IMR-90 (cell line): Measurements from ENCODE around the gene GALNT6. TPM values are rescaled to one million over a fixed set of nuclear protein-coding genes. Genes with fewer than 3 reads are reported as not detected.
A peak's percentile ranks its signal among the peaks of the same experiment; 100 is the strongest.

Experiments used
- ATAC-seq: fragments of 200-7000 bp; cut with Tn5 transposase; 2 replicates; pipeline ENCODE4 v1.9.1; 2020; ENCODE audit warnings: low read depth, mild to moderate bottlenecking, moderate library complexity
- BruUV-seq: library from RNA; stranded (reverse); fragments of 400-500 nt; replicated peaks from 2 replicates; lab custom pipeline; 2021; lab: Mats Ljungman, UMichigan
- CTCF ChIA-PET: fragments of 300-600 bp; formaldehyde crosslinking; extraction: SDS; loops from one replicate; lab custom pipeline; 2021; ENCODE audit warnings: antibody characterized with exemption; lab: Yijun Ruan, JAX
- POLR2A ChIA-PET: fragments of 300-600 bp; sonication (Branson Sonifier 250); formaldehyde crosslinking; loops from one replicate; lab custom pipeline; 2022; ENCODE audit warnings: antibody characterized with exemption; ENCODE audit not compliant: unreplicated experiment; lab: Charles Lee
- DNase-seq: peaks from one replicate; pipeline ENCODE4 v3.0.0; 2013
- H2AFZ ChIP-seq: replicated peaks from 2 replicates; pipeline ENCODE3; 2013; ENCODE audit warnings: low read length, mild to moderate bottlenecking; ENCODE audit not compliant: poor library complexity
- H2AK5ac ChIP-seq: 2 replicates; pipeline ENCODE4 v1.6.1; 2013; ENCODE audit warnings: low read depth, low read length, inconsistent platforms
- H2AK9ac ChIP-seq: replicated peaks from 2 replicates; pipeline ENCODE3; 2013; ENCODE audit warnings: mild to moderate bottlenecking, low read depth, low read length, moderate library complexity; ENCODE audit not compliant: poor library complexity
- H2BK120ac ChIP-seq: 2 replicates; pipeline ENCODE4 v1.6.1; 2013; ENCODE audit warnings: low read depth, low read length, inconsistent platforms
- H2BK15ac ChIP-seq: 3 replicates; pipeline ENCODE4 v1.6.1; 2013; ENCODE audit warnings: low read depth, low read length, inconsistent platforms
- H2BK20ac ChIP-seq: 2 replicates; pipeline ENCODE4 v1.6.1; 2013; ENCODE audit warnings: low read depth, mild to moderate bottlenecking, inconsistent platforms, low read length, moderate library complexity
- H2BK5ac ChIP-seq: 2 replicates; pipeline ENCODE4 v1.6.1; 2013; ENCODE audit warnings: mild to moderate bottlenecking, low read depth, low read length, inconsistent platforms; ENCODE audit not compliant: poor library complexity, severe bottlenecking
- H3K14ac ChIP-seq: replicated peaks from 2 replicates; pipeline ENCODE4 v1.6.1; 2013; ENCODE audit warnings: low read depth, low read length, inconsistent platforms
- H3K18ac ChIP-seq: 2 replicates; pipeline ENCODE4 v1.6.1; 2013; ENCODE audit warnings: low read depth, low read length, control low read depth
- H3K23ac ChIP-seq: 2 replicates; pipeline ENCODE4 v1.6.1; 2013; ENCODE audit warnings: low read depth, low read length, inconsistent platforms
- H3K27ac ChIP-seq: 2 replicates; pipeline ENCODE4 v1.5.1; 2013; ENCODE audit warnings: mild to moderate bottlenecking, control low read depth, low read length; ENCODE audit not compliant: insufficient read depth
- H3K27me3 ChIP-seq: 2 replicates; pipeline ENCODE4 v1.6.1; 2013; ENCODE audit warnings: low read length; ENCODE audit not compliant: control insufficient read depth, insufficient read depth
- H3K36me3 ChIP-seq: 2 replicates; pipeline ENCODE4 v1.6.1; 2013; ENCODE audit warnings: low read length, mixed read lengths; ENCODE audit not compliant: control insufficient read depth, insufficient read depth
- H3K4ac ChIP-seq: 2 replicates; pipeline ENCODE4 v1.6.1; 2013; ENCODE audit warnings: low read depth, low read length, inconsistent platforms
- H3K4me1 ChIP-seq: 2 replicates; pipeline ENCODE4 v1.6.1; 2013; ENCODE audit warnings: low read length, mixed read lengths; ENCODE audit not compliant: control insufficient read depth, insufficient read depth
- H3K4me2 ChIP-seq: 2 replicates; pipeline ENCODE4 v1.6.1; 2013; ENCODE audit warnings: low read depth, mild to moderate bottlenecking, control low read depth, low read length, moderate library complexity
- H3K4me3 ChIP-seq: 2 replicates; pipeline ENCODE4 v1.5.1; 2013; ENCODE audit warnings: low read depth, mild to moderate bottlenecking, control low read depth, low read length, moderate library complexity; ENCODE audit not compliant: insufficient read depth
- H3K56ac ChIP-seq: 2 replicates; pipeline ENCODE4 v1.6.1; 2013; ENCODE audit warnings: low read length, inconsistent platforms; ENCODE audit not compliant: insufficient read depth; ENCODE audit errors: extremely low read depth
- H3K79me1 ChIP-seq, 2 experiments: 2 replicates each; pipeline ENCODE4 v1.6.1; 2013; ENCODE audit warnings: low read length in 2 of 2, inconsistent platforms in 1 of 2, low read depth in 1 of 2
- H3K9ac ChIP-seq: 2 replicates; pipeline ENCODE4 v1.6.1; 2013; ENCODE audit warnings: low read depth, low read length, control low read depth
- H3K9me1 ChIP-seq: 2 replicates; pipeline ENCODE4 v1.6.1; 2013; ENCODE audit warnings: low read length, inconsistent platforms; ENCODE audit not compliant: insufficient read depth
- H3K9me3 ChIP-seq: 2 replicates; pipeline ENCODE4 v1.6.1; 2013; ENCODE audit warnings: low read length; ENCODE audit not compliant: control insufficient read depth, insufficient read depth
- H4K20me1 ChIP-seq: 2 replicates; pipeline ENCODE4 v1.6.1; 2013; ENCODE audit warnings: low read length, inconsistent platforms; ENCODE audit not compliant: insufficient read depth
- H4K5ac ChIP-seq: 2 replicates; pipeline ENCODE4 v1.6.1; 2013; ENCODE audit warnings: mild to moderate bottlenecking, low read depth, low read length, control low read depth
- H4K8ac ChIP-seq, 2 experiments: 2 replicates each; pipeline ENCODE4 v1.6.1; 2013; ENCODE audit warnings: low read depth in 2 of 2, low read length in 2 of 2, control low read depth in 1 of 2, inconsistent platforms in 1 of 2
- H4K91ac ChIP-seq: 2 replicates; pipeline ENCODE4 v1.6.1; 2013; ENCODE audit warnings: low read depth, low read length, inconsistent platforms; ENCODE audit not compliant: insufficient read depth
- BHLHE40 ChIP-seq: fragments of 150-350 bp; IDR thresholded peaks from 2 replicates; pipeline ENCODE4 v1.6.1; 2016; ENCODE audit warnings: mild to moderate bottlenecking, low read depth, low read length
- CEBPB ChIP-seq: IDR thresholded peaks from 2 replicates; pipeline ENCODE4 v1.6.1; 2012; ENCODE audit warnings: low read depth, low read length, improper control_type of control experiment
- ELK1 ChIP-seq: fragments of 150-350 bp; IDR thresholded peaks from 2 replicates; pipeline ENCODE4 v1.6.1; 2016; ENCODE audit warnings: low read depth, mild to moderate bottlenecking, low read length, moderate library complexity, borderline replicate concordance
- FOS ChIP-seq: fragments of 150-350 bp; IDR thresholded peaks from 2 replicates; pipeline ENCODE4 v1.6.1; 2016; ENCODE audit warnings: low read depth, low read length
- MAFK ChIP-seq: IDR thresholded peaks from 2 replicates; pipeline ENCODE4 v1.6.1; 2012; ENCODE audit warnings: low read depth, low read length, improper control_type of control experiment
- SMC3 ChIP-seq: fragments of 150-350 bp; IDR thresholded peaks from 2 replicates; pipeline ENCODE4 v1.6.1; 2016; ENCODE audit warnings: low read depth, mild to moderate bottlenecking, antibody characterized with exemption, low read length, moderate library complexity
- WGBS, 2 experiments: methylation state at CpG; one replicate each; pipeline versions ENCODE4 v1.1.5 to v1.1.7; 2013; ENCODE audit warnings: missing lambda C conversion rate in 2 of 2; ENCODE audit not compliant: insufficient read length in 1 of 2; ENCODE audit errors: extremely low coverage in 2 of 2; 5-methylcytosine and 5-hydroxymethylcytosine counted together
- dilution Hi-C: fragments of 300-500 bp; cut with HindIII; formaldehyde crosslinking; loops from one replicate; pipeline ENCODE4 v1.14.3; 2018; ENCODE audit warnings: low sequenced_read_pairs; ENCODE audit not compliant: unreplicated experiment
- in situ Hi-C: fragments of 300-500 bp; cut with MboI; formaldehyde crosslinking; loops from 3 replicates; pipeline ENCODE4 v1.14.3; 2019; ENCODE audit warnings: low sequenced_read_pairs, inconsistent platforms, mixed read lengths
- intact Hi-C: fragments of 100-400 bp; cut with micrococcal nuclease; formaldehyde crosslinking; loops from 2 replicates; pipeline ENCODE4 v1.10.0; 2022
- polyA plus RNA-seq, 3 experiments: library from polyadenylated mRNA; depleted of rRNA; stranded (reverse); fragments of >200 nt; gene quantifications; 2 replicates each; pipeline ENCODE4 v1.2.3, GENCODE V29; 2012; ENCODE audit warnings: low replicate concordance in 1 of 3
- total RNA-seq: library from RNA; depleted of rRNA; stranded (reverse); fragments of >200 nt; gene quantifications from 2 replicates; pipeline ENCODE4 v1.2.3, GENCODE V29; 2012

Gene GALNT6
- total and polyA plus RNA-seq, 2 of the 4 experiments (the other 2 are of a cell fraction): 17.1 to 23.7 TPM

DNA sequence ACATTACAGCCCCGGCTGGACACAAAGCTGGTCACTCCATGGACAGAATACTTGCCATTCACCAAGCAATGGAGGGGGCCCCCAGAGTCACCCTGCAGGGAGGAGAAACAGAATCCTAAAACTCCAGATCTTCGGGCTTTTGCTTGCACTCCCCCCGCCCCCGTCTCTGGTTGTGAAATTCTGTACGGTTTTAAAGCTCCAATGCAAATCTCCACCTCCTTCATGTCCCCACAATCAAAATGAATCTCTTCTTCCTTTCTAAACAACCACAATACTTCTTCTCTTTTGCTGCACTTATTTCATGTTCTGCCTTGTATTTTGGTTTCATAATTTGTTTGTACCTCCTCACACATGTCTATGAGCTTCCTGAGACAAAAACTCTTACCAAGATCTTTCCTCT, 61.5 kb downstream of the GALNT6 start:
- TF ChIP-seq CEBPB (no peak), SMC3 (no peak), MAFK (no peak), FOS (no peak), ELK1 (no peak), BHLHE40 (no peak)
- H3K9me1 ChIP-seq: peaks cover 11% of the 10 kb centered on the region; the same call in 1 of the 2 replicates

More for the DNA sequence above, 61.5 kb downstream of the GALNT6 start:
- Histone ChIP-seq H2BK5ac (no peak overlapping the region), H2AFZ (peak overlapping the region; percentile 69), H2AK9ac (no peak overlapping the region), H3K4me2 (no peak overlapping the region), H3K9me3 (no peaks in the 10 kb centered on the region), H3K23ac (no peak overlapping the region), H3K18ac (no peak overlapping the region), H3K36me3 (no peaks in the 10 kb centered on the region), H4K20me1 (no peaks in the 10 kb centered on the region), H4K8ac (no peak overlapping the region), H3K27ac (no peak overlapping the region), H3K56ac (no peak overlapping the region), H2BK120ac (no peak overlapping the region), H4K91ac (no peak overlapping the region), H3K4ac (no peak overlapping the region), H3K9ac (no peak overlapping the region), H2AK5ac (no peak overlapping the region), H3K4me1 (peaks cover 6% of the 10 kb centered on the region; the same call in 1 of the 2 replicates), H3K14ac (no peak overlapping the region), H2BK20ac (no peak overlapping the region), H2BK15ac (no peak overlapping the region), H4K5ac (no peak overlapping the region), H3K4me3 (no peak overlapping the region), H3K27me3 (no peaks in the 10 kb centered on the region), H3K79me1 (no peaks in the 10 kb centered on the region)
- ChIA-PET POLR2A (no interaction called here), CTCF (interaction anchor here (0.8 kb wide), 1 partner anchor 23 kb away, joined by 3 read pairs; no protein-coding TSS in a partner anchor)
- 60% methylated on average over 1 of the region's 5 CpGs; no CpG with 5 or more reads in 1 of the 2 experiments for WGBS, 2 experiments
- BruUV-seq: no TSS peak
- dilution Hi-C loops (no loop called here), in situ Hi-C loops (no loop called here), intact Hi-C loops (no loop called here)
- ATAC-seq: no peak
- no peak for DNase-seq
